ENCODE results near the gene EFNB1.

GRCh38 chrX:68833448-68833805 is 4.6 kb downstream of the EFNB1 start:
- TF ChIP-seq CTCF (IDR thresholded peaks at IDR 0.05) (no peak), EP300 (IDR thresholded peaks at IDR 0.05) (no peak), MYC (IDR thresholded peaks at IDR 0.05; ENCODE audit: borderline replicate concordance, low read length) (no peak), CHD2 (IDR thresholded peaks at IDR 0.05; ENCODE audit: low read length, partially characterized antibody) (no peak), RAD21 (conservative IDR thresholded peaks at IDR 0.05 in 1 of 2, IDR thresholded peaks at IDR 0.05 in 1 of 2) (no peak)
